UCSD-AML1 (cell line): Measurements from ENCODE around the gene IFI16.
A peak's percentile ranks its signal among the peaks of the same experiment; 100 is the strongest.

Experiments used
- DNase-seq: peaks from one replicate; lab custom pipeline; 2025; ENCODE audit not compliant: unreplicated experiment; lab: John Stamatoyannopoulos, UW

The IFI16 gene

GRCh38 chr1:159056069-159056698 lies 46.5 kb downstream of the IFI16 start:
- DNase-seq = no peak

- DNase-seq = no peak
Measured at GRCh38 chr1:159058751-159059150, 49.0 kb downstream of the IFI16 start.

- no peak for DNase-seq
Measured at GRCh38 chr1:159065106-159065505, 55.4 kb downstream of the IFI16 start.

- no peak for DNase-seq
Measured at GRCh38 chr1:159066108-159066507, 56.4 kb downstream of the IFI16 start.

- no peak for DNase-seq
Measured at GRCh38 chr1:159067699-159068621, 58.3 kb downstream of the IFI16 start.

- DNase-seq = no peak
Measured at GRCh38 chr1:159068886-159069285, 59.2 kb downstream of the IFI16 start.

- DNase-seq = no peak
Measured at GRCh38 chr1:159071970-159072582, 62.4 kb downstream of the IFI16 start.

- no peak for DNase-seq
Measured at GRCh38 chr1:159076438-159077119, 66.9 kb downstream of the IFI16 start, which contains the start of gene AIM2. Gene AIM2, minus strand, starts transcription at chr1:159076766. Its CDS starts 3,267 bp downstream, at chr1:159073499.

GRCh38 chr1:159077120-159077961 lies 67.6 kb downstream of the IFI16 start:
- DNase-seq = peak; percentile 17

- DNase-seq = no peak
Measured at GRCh38 chr1:159079525-159079924, 69.8 kb downstream of the IFI16 start.

- DNase-seq = no peak
Measured at GRCh38 chr1:159081626-159082025, 71.9 kb downstream of the IFI16 start.

- DNase-seq = no peak
Measured at GRCh38 chr1:159083013-159083412, 73.3 kb downstream of the IFI16 start.

- DNase-seq = no peak
Measured at GRCh38 chr1:159084152-159084551, 74.4 kb downstream of the IFI16 start.

GRCh38 chr1:159084867-159085266 lies 75.2 kb downstream of the IFI16 start:
- no peak for DNase-seq

GRCh38 chr1:159088050-159088449 lies 78.3 kb downstream of the IFI16 start:
- peak; percentile 18 for DNase-seq

GRCh38 chr1:159088546-159089183 lies 79.0 kb downstream of the IFI16 start:
- no peak for DNase-seq

GRCh38 chr1:159089184-159089791 lies 79.6 kb downstream of the IFI16 start:
- no peak for DNase-seq

GRCh38 chr1:159090286-159091179 lies 80.8 kb downstream of the IFI16 start:
- no peak for DNase-seq
